ENCODE results near the gene ELOVL1. TPM values are rescaled to one million over a fixed set of nuclear protein-coding genes. Genes with fewer than 3 reads are reported as not detected.

ELOVL1 gene
- total RNA-seq, 2 experiments from 2014 or later = 45.4 to 49.2 TPM

GRCh38 chr1:43388613-43389012 lies 20.8 kb upstream of the ELOVL1 start:
- no peak for TF ChIP-seq CTCF (IDR thresholded peaks at IDR 0.05)
- DNase-seq = no peak
- ATAC-seq = no peak
- H3K9me3 Mint-ChIP-seq = no peaks in the 10 kb centered on the region
- H3K4me3 Mint-ChIP-seq = peak overlapping the region; percentile 95
- POLR2A ChIA-PET = interaction anchor here (1.0 to 4.2 kb wide), 3 partner anchors 12 to 28 kb away, joined by 3 to 29 read pairs (median 3); partner anchors contain the start of gene ELOVL1
- peak overlapping the region; percentile 96 for H3K27ac Mint-ChIP-seq
- H3K27me3 Mint-ChIP-seq = no peaks in the 10 kb centered on the region
- intact Hi-C loops (cut with micrococcal nuclease) = no loop called here
- peaks cover 14% of the 10 kb centered on the region for H3K36me3 Mint-ChIP-seq (ENCODE audit: low read depth)
- CTCF ChIA-PET = interaction anchor here (1.1 to 1.4 kb wide), 3 partner anchors 12 to 26 kb away, joined by 3 read pairs; partner anchors contain the start of gene ELOVL1
- H3K4me1 Mint-ChIP-seq (ENCODE audit: low read depth) = peaks cover 34% of the 10 kb centered on the region

DNA sequence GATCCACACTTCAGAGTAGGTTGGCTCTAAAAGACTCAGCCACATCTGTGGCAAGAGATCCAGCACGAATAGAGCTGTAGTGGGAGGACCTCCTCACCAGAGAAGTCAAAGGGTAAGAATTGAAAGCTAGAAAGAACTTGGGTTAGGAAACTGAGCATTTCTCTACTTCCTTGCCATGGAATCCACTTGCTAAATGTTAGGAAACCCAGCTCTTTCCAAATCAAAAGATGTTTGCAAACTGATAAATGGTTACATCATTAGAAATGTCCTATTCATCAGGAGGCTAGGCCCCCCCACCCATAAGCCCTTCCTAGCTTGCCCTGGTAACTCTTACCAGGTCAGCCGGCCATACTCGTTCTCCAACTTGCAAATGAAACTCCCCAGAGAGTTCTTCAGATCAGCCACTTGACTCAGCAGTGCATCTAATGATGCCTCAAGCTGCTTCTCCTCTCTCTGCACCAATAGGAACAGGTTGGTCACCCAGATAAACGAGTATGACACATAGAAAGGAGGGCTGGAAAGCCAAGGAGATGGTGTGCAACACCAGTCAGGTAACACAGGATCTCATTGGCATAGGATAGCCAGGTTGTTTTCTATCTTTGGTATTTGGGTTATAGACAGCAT lies 20.3 kb upstream of the ELOVL1 start:
- peaks cover 17% of the 10 kb centered on the region for H3K36me3 Mint-ChIP-seq (ENCODE audit: low read depth)
- intact Hi-C loops (cut with micrococcal nuclease) = no loop called here
- H3K27me3 Mint-ChIP-seq = no peaks in the 10 kb centered on the region
- ATAC-seq (no peak), DNase-seq (no peak)
- CTCF ChIA-PET = interaction anchor here (0.9 to 1.4 kb wide), 4 partner anchors 13 to 161 kb away, joined by 3 read pairs; partner anchors contain the start of gene ELOVL1
- peaks cover 34% of the 10 kb centered on the region for H3K4me1 Mint-ChIP-seq (ENCODE audit: low read depth)
- POLR2A ChIA-PET = interaction anchor here (0.6 to 4.2 kb wide), 3 partner anchors 13 to 79 kb away, joined by 3 to 29 read pairs (median 3); partner anchors contain the start of gene ELOVL1
- H3K9me3 Mint-ChIP-seq = no peaks in the 10 kb centered on the region
- no peak for TF ChIP-seq CTCF (IDR thresholded peaks at IDR 0.05)
- H3K27ac Mint-ChIP-seq = no peak overlapping the region
- peak overlapping the region; percentile 95 for H3K4me3 Mint-ChIP-seq

- TF ChIP-seq CTCF (IDR thresholded peaks at IDR 0.05) = no peak
- Mint-ChIP-seq H3K27ac (no peak overlapping the region), H3K27me3 (no peaks in the 10 kb centered on the region), H3K4me1 (ENCODE audit: low read depth) (peaks cover 32% of the 10 kb centered on the region), H3K4me3 (no peak overlapping the region), H3K9me3 (no peaks in the 10 kb centered on the region), H3K36me3 (ENCODE audit: low read depth) (peaks cover 22% of the 10 kb centered on the region)
- ChIA-PET CTCF (interaction anchor here (1.1 kb wide), 1 partner anchor 28 kb away, joined by 3 read pairs; no protein-coding TSS in a partner anchor), POLR2A (no interaction called here)
- intact Hi-C loops (cut with micrococcal nuclease) = no loop called here
- no peak for ATAC-seq
- DNase-seq = no peak
These were observed 18.9 kb upstream of the ELOVL1 start for GRCh38 chr1:43386676-43387075.

DNA sequence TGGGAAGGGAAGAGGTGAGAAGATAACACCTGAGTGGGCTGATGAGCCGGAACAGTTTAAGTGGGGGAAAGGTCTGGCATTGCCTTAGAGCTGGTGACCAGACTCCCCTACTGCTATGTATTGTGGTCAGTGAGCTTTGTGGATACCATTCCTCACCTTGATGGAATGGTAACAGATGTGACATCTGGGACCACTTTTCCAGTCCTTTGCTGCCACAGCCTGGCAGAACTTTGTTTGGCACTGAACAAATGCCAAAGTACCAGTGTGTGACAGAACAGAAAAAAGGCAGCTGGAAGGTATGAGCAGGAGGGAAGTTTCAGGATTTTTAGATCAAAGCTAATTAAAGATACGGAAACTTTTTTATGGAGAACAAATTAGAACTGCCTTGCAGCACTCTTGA lies 15.6 kb upstream of the ELOVL1 start:
- H3K9me3 Mint-ChIP-seq = no peaks in the 10 kb centered on the region
- ChIA-PET POLR2A (interaction anchor here (1.9 kb wide), 1 partner anchor 16 kb away, joined by 5 read pairs; the partner anchor contains the start of gene ELOVL1), CTCF (interaction anchor here (1.2 to 1.5 kb wide), 3 partner anchors 11 to 156 kb away, joined by 3 to 7 read pairs (median 6); no protein-coding TSS in a partner anchor)
- TF ChIP-seq CTCF (IDR thresholded peaks at IDR 0.05) = no peak
- H3K4me3 Mint-ChIP-seq = no peak overlapping the region
- no peaks in the 10 kb centered on the region for H3K27me3 Mint-ChIP-seq
- H3K36me3 Mint-ChIP-seq (ENCODE audit: low read depth) = peaks cover 31% of the 10 kb centered on the region
- intact Hi-C loops (cut with micrococcal nuclease) = no loop called here
- DNase-seq (no peak), ATAC-seq (no peak)
- H3K4me1 Mint-ChIP-seq (ENCODE audit: low read depth) = peaks cover 17% of the 10 kb centered on the region
- no peak overlapping the region for H3K27ac Mint-ChIP-seq
